ENCODE results near the gene EFCAB6. TPM values are rescaled to one million over a fixed set of nuclear protein-coding genes. Genes with fewer than 3 reads are reported as not detected.

The EFCAB6 gene
- total RNA-seq, 1 experiment from 2014 or later = 0.40 TPM

DNA sequence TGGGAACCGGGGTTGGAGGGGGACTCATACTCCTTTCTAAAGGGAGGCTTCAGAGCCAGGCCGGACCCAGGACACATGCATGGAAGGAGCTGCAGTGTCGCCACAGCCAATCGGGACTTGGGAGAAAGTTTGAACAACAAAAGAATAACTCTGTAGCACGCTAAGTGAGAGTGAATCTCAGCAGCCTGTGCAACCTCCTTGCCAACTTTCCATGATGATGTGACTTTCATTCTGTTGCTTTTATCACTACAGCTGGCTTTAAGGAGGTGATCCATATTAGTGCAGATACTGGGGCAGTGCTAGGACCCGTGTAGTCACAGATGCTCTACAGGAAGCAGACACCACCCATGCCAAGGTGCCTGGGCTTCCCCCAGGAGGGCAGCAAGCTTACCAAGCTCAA is 243.0 kb downstream of the EFCAB6 start:
- CTCF ChIA-PET = interaction anchor here (0.6 kb wide), 1 partner anchor 327 kb away, joined by 3 read pairs; no protein-coding TSS in a partner anchor
- no peak overlapping the region for H3K27ac Mint-ChIP-seq (ENCODE audit: low read depth, unreplicated experiment)
- peaks cover 57% of the 10 kb centered on the region for H3K27me3 Mint-ChIP-seq (ENCODE audit: insufficient read depth, unreplicated experiment)
- POLR2A ChIA-PET = no interaction called here
- no peaks in the 10 kb centered on the region for H3K36me3 Mint-ChIP-seq (ENCODE audit: insufficient read depth, unreplicated experiment)
- no peak overlapping the region for H3K4me3 Mint-ChIP-seq (ENCODE audit: unreplicated experiment)
- BruUV-seq (replicated peaks) = no TSS peak
- TF ChIP-seq, protein P1, sequence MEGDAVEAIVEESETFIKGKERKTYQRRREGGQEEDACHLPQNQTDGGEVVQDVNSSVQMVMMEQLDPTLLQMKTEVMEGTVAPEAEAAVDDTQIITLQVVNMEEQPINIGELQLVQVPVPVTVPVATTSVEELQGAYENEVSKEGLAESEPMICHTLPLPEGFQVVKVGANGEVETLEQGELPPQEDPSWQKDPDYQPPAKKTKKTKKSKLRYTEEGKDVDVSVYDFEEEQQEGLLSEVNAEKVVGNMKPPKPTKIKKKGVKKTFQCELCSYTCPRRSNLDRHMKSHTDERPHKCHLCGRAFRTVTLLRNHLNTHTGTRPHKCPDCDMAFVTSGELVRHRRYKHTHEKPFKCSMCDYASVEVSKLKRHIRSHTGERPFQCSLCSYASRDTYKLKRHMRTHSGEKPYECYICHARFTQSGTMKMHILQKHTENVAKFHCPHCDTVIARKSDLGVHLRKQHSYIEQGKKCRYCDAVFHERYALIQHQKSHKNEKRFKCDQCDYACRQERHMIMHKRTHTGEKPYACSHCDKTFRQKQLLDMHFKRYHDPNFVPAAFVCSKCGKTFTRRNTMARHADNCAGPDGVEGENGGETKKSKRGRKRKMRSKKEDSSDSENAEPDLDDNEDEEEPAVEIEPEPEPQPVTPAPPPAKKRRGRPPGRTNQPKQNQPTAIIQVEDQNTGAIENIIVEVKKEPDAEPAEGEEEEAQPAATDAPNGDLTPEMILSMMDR (IDR thresholded peaks at IDR 0.05; ENCODE audit: unreplicated experiment) = no peak
- no peak for DNase-seq (ENCODE audit: unreplicated experiment)
- H3K9me3 Mint-ChIP-seq (ENCODE audit: unreplicated experiment) = no peaks in the 10 kb centered on the region
- intact Hi-C loops (cut with micrococcal nuclease) = no loop called here
- H3K4me1 Mint-ChIP-seq (ENCODE audit: insufficient read depth, unreplicated experiment) = no peaks in the 10 kb centered on the region

GRCh38 chr22:43567691-43568324 is 244.3 kb downstream of the EFCAB6 start:
- BruUV-seq (replicated peaks) = no TSS peak
- no peak for DNase-seq (ENCODE audit: unreplicated experiment)
- intact Hi-C loops (cut with micrococcal nuclease) = no loop called here
- no peaks in the 10 kb centered on the region for H3K36me3 Mint-ChIP-seq (ENCODE audit: insufficient read depth, unreplicated experiment)
- CTCF ChIA-PET = no interaction called here
- no peak overlapping the region for H3K4me3 Mint-ChIP-seq (ENCODE audit: unreplicated experiment)
- H3K27ac Mint-ChIP-seq (ENCODE audit: low read depth, unreplicated experiment) = no peak overlapping the region
- H3K27me3 Mint-ChIP-seq (ENCODE audit: insufficient read depth, unreplicated experiment) = peaks cover 44% of the 10 kb centered on the region
- H3K4me1 Mint-ChIP-seq (ENCODE audit: insufficient read depth, unreplicated experiment) = no peaks in the 10 kb centered on the region
- POLR2A ChIA-PET = no interaction called here
- H3K9me3 Mint-ChIP-seq (ENCODE audit: unreplicated experiment) = no peaks in the 10 kb centered on the region
- TF ChIP-seq, protein P1 (IDR thresholded peaks at IDR 0.05; ENCODE audit: unreplicated experiment) = no peak

DNA sequence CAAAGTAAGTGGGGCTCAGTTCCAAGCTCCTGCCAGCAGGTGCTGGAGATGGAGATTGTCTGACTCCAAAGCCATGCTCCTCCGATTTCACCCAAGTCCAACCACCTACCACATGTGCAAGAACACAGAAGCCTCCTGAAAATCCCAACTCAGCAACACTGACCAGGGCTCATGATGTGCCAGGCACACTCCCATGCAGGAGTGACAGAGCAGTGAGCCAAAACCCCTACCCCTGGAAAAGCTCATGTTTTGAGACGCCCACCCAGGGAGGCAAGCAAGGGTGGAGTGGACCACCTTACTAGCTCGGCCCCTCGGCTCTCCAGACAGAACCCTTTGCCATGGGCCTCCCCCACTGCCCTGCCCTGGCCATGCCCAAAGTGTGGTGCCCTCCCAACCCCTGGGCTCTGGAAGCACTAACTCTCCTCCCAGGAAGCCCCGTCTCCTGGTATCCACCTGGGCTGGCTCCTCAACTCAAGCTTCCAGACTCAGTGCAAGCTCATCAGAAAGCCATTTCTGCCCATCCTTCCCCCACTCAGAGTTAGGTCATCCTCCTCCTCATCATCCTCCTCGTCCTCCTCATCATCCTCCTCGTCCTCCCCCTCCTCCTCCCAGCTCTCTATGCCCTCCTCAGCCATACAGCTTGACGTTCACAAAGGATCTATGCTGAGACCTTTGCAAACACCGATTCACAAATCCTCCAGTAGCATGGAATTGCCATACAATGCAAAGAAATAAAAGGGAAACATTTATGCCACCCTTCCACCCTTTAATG is 245.4 kb downstream of the EFCAB6 start:
- no peaks in the 10 kb centered on the region for H3K36me3 Mint-ChIP-seq (ENCODE audit: insufficient read depth, unreplicated experiment)
- H3K4me3 Mint-ChIP-seq (ENCODE audit: unreplicated experiment) = no peak overlapping the region
- H3K27me3 Mint-ChIP-seq (ENCODE audit: insufficient read depth, unreplicated experiment) = peaks cover 33% of the 10 kb centered on the region

GRCh38 chr22:43566021-43566420 is 246.1 kb downstream of the EFCAB6 start:
- no TSS peak for BruUV-seq (replicated peaks)
- peaks cover 27% of the 10 kb centered on the region for H3K27me3 Mint-ChIP-seq (ENCODE audit: insufficient read depth, unreplicated experiment)
- TF ChIP-seq, protein P1 (IDR thresholded peaks at IDR 0.05; ENCODE audit: unreplicated experiment) = no peak
- no peaks in the 10 kb centered on the region for H3K4me1 Mint-ChIP-seq (ENCODE audit: insufficient read depth, unreplicated experiment)
- no peak overlapping the region for H3K4me3 Mint-ChIP-seq (ENCODE audit: unreplicated experiment)
- no peaks in the 10 kb centered on the region for H3K9me3 Mint-ChIP-seq (ENCODE audit: unreplicated experiment)
- peak; percentile 25 for DNase-seq (ENCODE audit: unreplicated experiment)
- CTCF ChIA-PET = interaction anchor here (0.7 to 0.9 kb wide), 3 partner anchors 27 to 191 kb away, joined by 3 to 4 read pairs (median 3); no protein-coding TSS in a partner anchor
- intact Hi-C loops (cut with micrococcal nuclease) = no loop called here
- POLR2A ChIA-PET = interaction anchor here (1.1 kb wide), 1 partner anchor 54 kb away, joined by 3 read pairs; no protein-coding TSS in a partner anchor
- H3K27ac Mint-ChIP-seq (ENCODE audit: low read depth, unreplicated experiment) = no peak overlapping the region
- H3K36me3 Mint-ChIP-seq (ENCODE audit: insufficient read depth, unreplicated experiment) = no peaks in the 10 kb centered on the region

More for the DNA sequence above, 245.4 kb downstream of the EFCAB6 start:
- Mint-ChIP-seq H3K4me1 (ENCODE audit: insufficient read depth, unreplicated experiment) (no peaks in the 10 kb centered on the region), H3K27ac (ENCODE audit: low read depth, unreplicated experiment) (no peak overlapping the region), H3K9me3 (ENCODE audit: unreplicated experiment) (no peaks in the 10 kb centered on the region)
- intact Hi-C loops (cut with micrococcal nuclease) = no loop called here
- POLR2A ChIA-PET = interaction anchor here (1.1 kb wide), 1 partner anchor 53 kb away, joined by 3 read pairs; no protein-coding TSS in a partner anchor
- CTCF ChIA-PET = interaction anchor here (0.6 to 0.9 kb wide), 3 partner anchors 27 to 1360 kb away, joined by 3 to 4 read pairs (median 3); no protein-coding TSS in a partner anchor
- TF ChIP-seq, protein P1 (IDR thresholded peaks at IDR 0.05; ENCODE audit: unreplicated experiment) = no peak
- no TSS peak for BruUV-seq (replicated peaks)
- no peak for DNase-seq (ENCODE audit: unreplicated experiment)

Measured in MCF 10A (cell line).